LHCN-M2 (cell line): ENCODE measurements around the gene LLPH. TPM values are rescaled to one million over a fixed set of nuclear protein-coding genes. Genes with fewer than 3 reads are reported as not detected.
A peak's percentile ranks its signal among the peaks of the same experiment; 100 is the strongest.

ENCODE experiments used
- DNase-seq: peaks from one replicate; pipeline ENCODE4 v3.0.0-alpha.2; 2012; ENCODE audit warnings: low read depth
- total RNA-seq: library from RNA; depleted of rRNA; stranded (reverse); fragments of >200 nt; gene quantifications from 2 replicates; pipeline ENCODE4 v1.2.3, GENCODE V29; 2014; rRNA removed

Gene LLPH
- total RNA-seq, 1 experiment from 2014 or later, result 21.7 TPM

- peak; percentile 55 for DNase-seq
Observed at GRCh38 chr12:66092559-66093269, 37.8 kb downstream of the LLPH start.

- no peak for DNase-seq
Observed at GRCh38 chr12:66090157-66090556, 40.4 kb downstream of the LLPH start.

- DNase-seq, result peak; percentile 78
Observed at GRCh38 chr12:66087365-66087943, 43.1 kb downstream of the LLPH start.

DNA sequence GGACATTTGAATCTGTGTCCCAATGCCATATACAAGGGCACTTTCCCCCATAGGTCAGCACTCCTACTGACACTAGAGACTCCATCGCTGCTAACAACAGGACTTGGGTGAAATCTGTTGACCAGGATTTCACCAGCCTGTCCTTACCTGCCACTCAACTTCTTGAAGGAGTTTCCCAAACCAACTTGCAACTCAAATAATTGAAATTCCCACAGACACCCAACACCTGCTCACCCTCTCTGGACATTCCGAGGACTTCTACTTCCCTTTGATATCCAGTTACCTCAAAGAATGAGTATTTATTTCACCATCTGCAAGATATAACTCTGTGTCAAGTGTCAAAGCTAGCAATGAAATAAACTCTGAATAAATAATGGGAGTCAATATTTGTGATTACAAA lies 44.6 kb downstream of the LLPH start:
- DNase-seq, result no peak

DNA sequence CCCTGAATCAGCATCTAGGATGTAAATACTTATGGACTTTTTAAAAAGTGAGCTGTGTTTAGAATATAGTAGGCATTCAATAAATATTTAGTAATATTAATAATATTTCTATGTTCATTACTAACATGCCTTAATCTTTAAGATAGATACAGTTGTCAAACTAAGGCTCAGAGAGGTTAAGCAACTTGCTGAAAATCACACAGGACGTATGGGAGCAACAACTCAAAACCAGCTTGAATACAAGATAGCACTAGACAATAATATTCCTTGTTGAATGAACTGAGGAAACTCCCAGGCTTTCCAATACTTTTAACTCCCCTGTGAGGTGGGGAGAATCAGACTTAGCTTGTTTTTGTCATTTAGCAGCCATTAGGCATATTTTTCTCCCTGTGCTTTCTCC lies 45.3 kb downstream of the LLPH start:
- no peak for DNase-seq

GRCh38 chr12:66083766-66084165 lies 46.8 kb downstream of the LLPH start:
- DNase-seq, result no peak

- no peak for DNase-seq
Observed at GRCh38 chr12:66082744-66083143, 47.8 kb downstream of the LLPH start.

DNA sequence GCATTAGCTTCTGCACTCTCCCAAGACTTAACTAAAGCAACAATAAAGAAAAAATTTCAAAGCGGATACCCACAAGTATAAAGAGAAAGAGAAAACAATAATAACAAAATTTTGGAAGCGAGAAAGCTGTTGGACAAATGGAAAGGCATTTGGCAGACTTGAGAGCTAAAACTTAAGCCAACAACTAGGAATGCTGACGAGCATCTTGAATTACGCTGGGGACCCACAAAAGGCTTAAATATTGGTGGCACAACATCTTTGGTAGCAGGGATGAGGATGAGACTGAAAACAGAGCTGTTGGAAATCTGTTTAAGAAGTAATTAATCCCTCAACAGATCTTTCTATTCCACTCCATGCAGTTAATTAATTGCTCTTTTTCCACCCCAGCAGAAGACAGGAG lies 49.8 kb downstream of the LLPH start:
- DNase-seq, result no peak

DNA sequence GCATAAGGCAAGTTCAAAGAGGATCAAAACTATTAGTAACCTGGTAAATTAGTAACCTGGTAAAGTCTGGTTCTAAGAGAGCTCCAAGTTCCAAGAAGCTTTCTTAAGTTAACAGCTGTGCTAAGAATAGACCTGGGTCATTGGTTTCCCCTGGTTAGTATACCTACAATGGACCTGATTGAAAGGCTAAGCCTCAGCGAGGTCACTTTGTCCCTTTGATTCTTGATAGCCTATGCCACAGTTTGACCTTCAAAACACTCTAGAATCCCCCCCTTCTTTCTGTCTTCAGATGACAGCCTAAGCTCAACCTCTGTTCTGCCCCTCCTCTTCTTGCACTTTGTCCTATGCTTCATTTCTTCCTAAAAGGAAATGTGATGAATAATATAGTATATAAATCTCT lies 53.0 kb downstream of the LLPH start:
- no peak for DNase-seq

DNA sequence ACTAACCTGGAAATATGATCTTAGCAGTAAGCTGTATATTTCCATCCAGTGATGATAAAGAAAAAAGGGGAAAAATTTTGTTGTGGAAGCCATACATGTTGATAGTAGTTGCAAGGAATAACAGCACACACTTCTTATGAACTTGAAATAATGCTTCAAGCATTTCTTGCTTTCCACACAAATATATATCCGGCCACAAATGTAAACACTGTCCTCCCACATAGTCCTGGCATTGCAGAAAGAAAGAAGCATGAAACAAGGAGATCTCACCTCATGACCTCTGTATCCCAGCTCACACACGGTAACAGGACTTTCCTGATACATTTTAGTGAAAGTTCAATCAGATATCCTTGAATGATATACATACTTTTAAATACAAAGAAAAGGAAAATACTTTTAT lies 56.0 kb downstream of the LLPH start:
- DNase-seq, result no peak

- no peak for DNase-seq
Observed at GRCh38 chr12:66072566-66072965, 58.0 kb downstream of the LLPH start.

GRCh38 chr12:66072135-66072534 lies 58.4 kb downstream of the LLPH start:
- no peak for DNase-seq

GRCh38 chr12:66071549-66071948 lies 59.0 kb downstream of the LLPH start:
- no peak for DNase-seq

DNA sequence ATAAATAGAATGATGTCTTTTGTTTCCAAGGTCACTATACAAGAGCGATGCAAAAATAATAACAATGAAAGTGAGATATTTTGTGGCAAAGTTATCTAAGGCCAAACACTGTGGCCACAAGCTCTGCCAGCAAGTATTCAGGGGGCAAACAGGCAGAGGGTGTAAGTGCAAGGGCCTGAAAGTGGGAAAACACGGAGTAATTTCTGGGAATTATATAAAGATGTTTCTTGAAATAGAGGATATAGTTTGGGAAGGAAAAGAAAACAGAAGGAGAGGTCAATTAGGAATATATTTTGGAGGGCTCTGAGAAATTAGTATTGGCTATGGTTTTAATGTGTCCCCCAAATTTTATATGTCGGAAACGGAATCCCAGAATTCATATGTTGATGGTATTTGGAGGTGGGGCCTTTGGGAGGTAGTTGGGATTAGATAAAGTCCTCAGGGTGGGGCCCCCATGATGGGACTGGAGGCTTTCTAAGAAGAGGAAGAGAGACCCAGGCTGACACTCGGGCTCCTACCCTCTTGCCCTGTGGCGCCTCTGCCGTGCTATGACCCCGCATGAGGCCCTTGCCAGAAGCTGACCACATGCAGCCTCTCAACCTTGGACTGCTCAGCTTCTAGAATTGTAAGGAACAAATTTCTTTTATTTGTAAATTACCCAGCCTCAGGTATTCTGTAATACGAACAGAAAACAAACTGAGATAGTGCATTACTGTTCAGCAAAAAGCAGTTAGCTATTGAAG lies 60.0 kb downstream of the LLPH start:
- no peak for DNase-seq

- DNase-seq, result no peak
Observed at GRCh38 chr12:66066929-66067523, 63.5 kb downstream of the LLPH start.

Other genes starting within 250 kb of the LLPH start
- 109 and 132 TPM in 2 replicates for gene TMBIM4, start 39.2 kb upstream of the LLPH start, total RNA-seq
- 0.63 and 1.3 TPM in 2 replicates for gene IRAK3, start 58.5 kb upstream of the LLPH start, total RNA-seq
- gene HELB, start 171.7 kb upstream of the LLPH start, total RNA-seq, result 1.7 and 2.0 TPM in 2 replicates